Amniotic epithelial cell (primary cell): ENCODE data around the gene SLC25A36.
A peak's percentile ranks its signal among the peaks of the same experiment; 100 is the strongest.
"Not testable (repeated sequence)": the region's sequence is repeated elsewhere in the genome, so short reads cannot be mapped to it uniquely, and the experiment has no call there.

Experiments
- DNase-seq: peaks from one replicate; pipeline ENCODE4 v3.0.0-alpha.2; 2010; ENCODE audit warnings: low read depth

The SLC25A36 gene

GRCh38 chr3:140994861-140995260 is 53.2 kb downstream of the SLC25A36 start:
- DNase-seq: not testable (repeated sequence)

- no peak for DNase-seq
Observed at GRCh38 chr3:140995881-140996280, 54.2 kb downstream of the SLC25A36 start.

GRCh38 chr3:141000027-141000663 is 58.5 kb downstream of the SLC25A36 start:
- peak; percentile 29 for DNase-seq

GRCh38 chr3:141000686-141001085 is 59.0 kb downstream of the SLC25A36 start:
- DNase-seq: no peak

GRCh38 chr3:141006344-141006743 is 64.7 kb downstream of the SLC25A36 start:
- DNase-seq: no peak

GRCh38 chr3:141009496-141009895 is 67.9 kb downstream of the SLC25A36 start:
- DNase-seq: no peak

- DNase-seq: peak; percentile 40
Observed at GRCh38 chr3:141011232-141011996, 69.8 kb downstream of the SLC25A36 start.

- no peak for DNase-seq
Observed at GRCh38 chr3:141011997-141012262, 70.3 kb downstream of the SLC25A36 start.

GRCh38 chr3:141012571-141012970 is 70.9 kb downstream of the SLC25A36 start:
- no peak for DNase-seq

- DNase-seq: peak; percentile 2
Observed at GRCh38 chr3:141015481-141015880, 73.8 kb downstream of the SLC25A36 start.

GRCh38 chr3:141017366-141018322 is 76.0 kb downstream of the SLC25A36 start:
- not testable (repeated sequence) for DNase-seq

- no peak for DNase-seq
Observed at GRCh38 chr3:141019244-141019643, 77.6 kb downstream of the SLC25A36 start.

GRCh38 chr3:141020143-141020830 is 78.7 kb downstream of the SLC25A36 start:
- DNase-seq: peak; percentile 32

GRCh38 chr3:141021261-141021660 is 79.6 kb downstream of the SLC25A36 start:
- DNase-seq: peak; percentile 42
